ENCODE measurements around the gene TBL1X. TPM values are rescaled to one million over a fixed set of nuclear protein-coding genes. Genes with fewer than 3 reads are reported as not detected.

TBL1X gene
- total and polyA plus RNA-seq, 2 donors (not counting 3 experiments of a cell fraction or from before 2014, with no cell fraction given), result 8.7 to 25.3 TPM

DNA sequence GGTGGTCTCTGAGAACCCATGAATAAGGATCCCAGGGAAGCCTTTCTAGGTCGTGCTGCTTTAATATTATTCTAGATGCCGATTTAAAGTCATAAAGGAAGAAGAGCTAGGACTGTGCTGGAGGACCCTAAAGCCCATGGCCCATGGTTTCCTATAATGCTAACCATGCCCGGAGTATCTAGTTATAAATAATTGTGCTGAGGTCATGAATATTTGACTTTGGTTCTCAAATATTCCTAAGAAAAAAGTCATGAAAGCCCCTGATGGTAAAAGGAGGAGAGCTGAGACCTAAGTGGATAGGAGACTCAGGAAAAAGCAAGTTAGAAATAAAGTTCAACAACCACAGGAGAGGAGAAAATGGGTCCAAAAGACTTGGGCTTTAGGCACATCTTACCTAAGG lies 132.0 kb downstream of the TBL1X start:
- ChIA-PET CTCF (no interaction called here), POLR2A (no interaction called here)
- dilution Hi-C loops (cut with MboI; ENCODE audit: extremely low pct_ligation_motif_present, low sequenced_read_pairs) (no loop called here), intact Hi-C loops (cut with micrococcal nuclease) (no loop called here)
- no peaks in the 10 kb centered on the region for H4K20me1 ChIP-seq (replicated peaks; ENCODE audit: control insufficient read depth, extremely low read depth, insufficient read depth, low read length)
- no TSS peak for BruUV-seq (replicated peaks)
- no peaks in the 10 kb centered on the region for H3K27me3 ChIP-seq (ENCODE audit: control insufficient read depth in 2 of 2, insufficient read depth in 2 of 2, low read length in 2 of 2)
- no peak overlapping the region for H3K4me2 ChIP-seq (ENCODE audit: insufficient read depth, low read length)
- FAIRE-seq (no peak), DNase-seq (ENCODE audit: low read depth, low spot score) (no peak)
- H3K9ac ChIP-seq (replicated peaks; ENCODE audit: extremely low read depth, insufficient read depth, low read length), result no peak overlapping the region
- H3K36me3 ChIP-seq (ENCODE audit: control insufficient read depth in 2 of 2, extremely low read depth in 1 of 2, insufficient read depth in 2 of 2, low read length in 2 of 2), result no peaks in the 10 kb centered on the region
- H3K9me3 ChIP-seq (replicated peaks; ENCODE audit: control insufficient read depth, insufficient read depth, low read length), result no peaks in the 10 kb centered on the region
- no peak overlapping the region for H2AFZ ChIP-seq (ENCODE audit: low read depth, low read length)
- no peaks in the 10 kb centered on the region for H3K4me1 ChIP-seq (ENCODE audit: control insufficient read depth, extremely low read depth, insufficient read depth, low read length)
- no peak overlapping the region for H3K27ac ChIP-seq (ENCODE audit: insufficient read depth, low read depth, low read length)
- H3K79me2 ChIP-seq (ENCODE audit: control insufficient read depth, insufficient read depth, low read length), result no peaks in the 10 kb centered on the region
- TF ChIP-seq MYC (IDR thresholded peaks at IDR 0.05; ENCODE audit: low read depth, low read length) (no peak), MAX (IDR thresholded peaks at IDR 0.05; ENCODE audit: insufficient read depth, insufficient read length) (no peak), POLR2A (IDR thresholded peaks at IDR 0.05; ENCODE audit: low read depth, low read length) (no peak), EZH2 (IDR thresholded peaks at IDR 0.05; ENCODE audit: borderline replicate concordance, low read depth, low read length, severe bottlenecking) (no peak), GATA2 (IDR thresholded peaks at IDR 0.05; ENCODE audit: insufficient read depth, insufficient read length, low read depth, low read length) (no peak), FOS (IDR thresholded peaks at IDR 0.05; ENCODE audit: borderline replicate concordance, insufficient read depth, low read length) (no peak), POLR2AphosphoS5 (IDR thresholded peaks at IDR 0.05; ENCODE audit: insufficient read depth, low read depth, low read length) (no peak), JUN (IDR thresholded peaks at IDR 0.05; ENCODE audit: borderline replicate concordance, insufficient read depth, insufficient read length, low read depth) (no peak), CTCF (IDR thresholded peaks at IDR 0.05; ENCODE audit: extremely low read depth in 1 of 2, insufficient read depth in 1 of 2, low read depth in 1 of 2, low read length in 2 of 2) (no peak)
- no peaks in the 10 kb centered on the region for H3K9me1 ChIP-seq (replicated peaks; ENCODE audit: control insufficient read depth, extremely low read depth, insufficient read depth, low read length)
- no peak overlapping the region for H3K4me3 ChIP-seq (replicated peaks in 1 of 3; ENCODE audit: insufficient read depth in 1 of 3, low read depth in 1 of 3, low read length in 3 of 3)

Data from endothelial cell of umbilical vein (primary cell).